Ishikawa (cell line): ENCODE results near the gene FOXN3.

Source experiments
- CEBPB ChIP-seq: IDR thresholded peaks from 2 replicates; pipeline ENCODE4 v1.6.1; 2012
- EGR1 ChIP-seq: IDR thresholded peaks from 2 replicates; pipeline ENCODE4 v1.6.1; 2012
- EP300 ChIP-seq: IDR thresholded peaks from 2 replicates; pipeline ENCODE4 v1.6.1; 2012; ENCODE audit warnings: borderline replicate concordance
- FOXM1 ChIP-seq: IDR thresholded peaks from 2 replicates; pipeline ENCODE4 v1.6.1; 2012; ENCODE audit warnings: low read depth, borderline replicate concordance
- MAX ChIP-seq: IDR thresholded peaks from 2 replicates; pipeline ENCODE4 v1.6.1; 2012
- RAD21 ChIP-seq: IDR thresholded peaks from 2 replicates; pipeline ENCODE4 v1.6.1; 2012; ENCODE audit warnings: low read depth
- REST ChIP-seq: IDR thresholded peaks from 2 replicates; pipeline ENCODE4 v1.6.1; 2012; ENCODE audit warnings: low read depth, mild to moderate bottlenecking
- TAF1 ChIP-seq: IDR thresholded peaks from 2 replicates; pipeline ENCODE4 v1.6.1; 2012; ENCODE audit warnings: low read depth, mild to moderate bottlenecking
- TEAD4 ChIP-seq: IDR thresholded peaks from 2 replicates; pipeline ENCODE4 v1.6.1; 2012
- USF1 ChIP-seq: IDR thresholded peaks from 2 replicates; pipeline ENCODE4 v1.6.1; 2012
- YY1 ChIP-seq: IDR thresholded peaks from 2 replicates; pipeline ENCODE4 v1.6.1; 2012; ENCODE audit warnings: low read depth
- ZBTB7A ChIP-seq: IDR thresholded peaks from 2 replicates; pipeline ENCODE4 v1.6.1; 2012; ENCODE audit warnings: low read depth

GRCh38 chr14:89384636-89385035, 32.4 kb downstream of the FOXN3 start:
- TF ChIP-seq TEAD4 (no peak), USF1 (no peak), MAX (no peak), RAD21 (no peak), EP300 (no peak), FOXM1 (no peak), TAF1 (no peak), REST (no peak), EGR1 (no peak), YY1 (no peak), CEBPB (no peak), ZBTB7A (no peak)
